Sciatic nerve (tissue), 2 donors: ENCODE results near the gene ELMO3. TPM values are rescaled to one million over a fixed set of nuclear protein-coding genes. Genes with fewer than 3 reads are reported as not detected.

Experiments used
- ATAC-seq: fragments of 200-7000 bp; cut with Tn5 transposase; one replicate; pipeline ENCODE4 v1.9.1; 2020; ENCODE audit warnings: mild to moderate bottlenecking, moderate library complexity
- DNase-seq: peaks from one replicate; pipeline ENCODE4 v3.0.0-alpha.2; 2020; ENCODE audit warnings: low spot score
- intact Hi-C: fragments of 100-400 bp; cut with DNase I; formaldehyde crosslinking; loops from one replicate; pipeline ENCODE4 v1.14.2; 2022
- total RNA-seq: library from RNA; stranded (reverse); fragmentation: NEBNext Ultra II Directional; extraction: Animal tissue kit (Norgen Biotek cat#: 25700); gene quantifications from one replicate; pipeline ENCODE4 v1.2.1, GENCODE V29; 2021
- donor health status: DM: no; HTN: no; CAD: no.
- donor health status: DM: no; HTN: no; CAD: no.

Gene ELMO3
- total RNA-seq, 1 donor from 2014 or later: 2.0 TPM

- no peak for ATAC-seq
- DNase-seq: no peak
- intact Hi-C loops: no loop called here
Measured at GRCh38 chr16:67177743-67178699, 20.9 kb upstream of the ELMO3 start.

GRCh38 chr16:67179421-67180080 lies 19.4 kb upstream of the ELMO3 start:
- intact Hi-C loops: no loop called here
- ATAC-seq (no peak), DNase-seq (no peak)

GRCh38 chr16:67180166-67180565 lies 18.8 kb upstream of the ELMO3 start:
- intact Hi-C loops: no loop called here
- DNase-seq (no peak), ATAC-seq (no peak)

GRCh38 chr16:67181346-67181745 lies 17.6 kb upstream of the ELMO3 start:
- intact Hi-C loops: no loop called here
- no peak for ATAC-seq
- DNase-seq: no peak

- intact Hi-C loops: no loop called here
- ATAC-seq (no peak), DNase-seq (no peak)
Measured at GRCh38 chr16:67182288-67182687, 16.6 kb upstream of the ELMO3 start.

- intact Hi-C loops: no loop called here
- DNase-seq (no peak), ATAC-seq (no peak)
Measured at GRCh38 chr16:67183284-67183626, 15.7 kb upstream of the ELMO3 start.

- intact Hi-C loops: no loop called here
Measured at GRCh38 chr16:67183627-67184452, 15.1 kb upstream of the ELMO3 start, which contains the start of gene MATCAP1. MATCAP1 (minus strand) TSS chr16:67183963; CDS start chr16:67180610, 3,353 bp downstream.

GRCh38 chr16:67184453-67184994 lies 14.4 kb upstream of the ELMO3 start:
- DNase-seq (no peak), ATAC-seq (no peak)

More at GRCh38 chr16:67183627-67184452, 15.1 kb upstream of the ELMO3 start, which contains the start of gene MATCAP1:
- ATAC-seq: peak; percentile 93
- peak; percentile 95 for DNase-seq

GRCh38 chr16:67184995-67185650 lies 13.8 kb upstream of the ELMO3 start:
- intact Hi-C loops: no loop called here

More at GRCh38 chr16:67184453-67184994, 14.4 kb upstream of the ELMO3 start:
- intact Hi-C loops: no loop called here

GRCh38 chr16:67185651-67186134 lies 13.2 kb upstream of the ELMO3 start:
- ATAC-seq: no peak
- intact Hi-C loops: no loop called here
- no peak for DNase-seq

More at GRCh38 chr16:67184995-67185650, 13.8 kb upstream of the ELMO3 start:
- DNase-seq (peak; percentile 97), ATAC-seq (peak; percentile 65)

GRCh38 chr16:67186550-67186950 lies 12.4 kb upstream of the ELMO3 start:
- ATAC-seq (no peak), DNase-seq (no peak)
- intact Hi-C loops: no loop called here

- intact Hi-C loops: no loop called here
- no peak for ATAC-seq
- DNase-seq: no peak
Measured at GRCh38 chr16:67187175-67187890, 11.6 kb upstream of the ELMO3 start.

GRCh38 chr16:67188323-67188722 lies 10.6 kb upstream of the ELMO3 start:
- ATAC-seq: no peak
- no peak for DNase-seq
- intact Hi-C loops: no loop called here

GRCh38 chr16:67188798-67189197 lies 10.1 kb upstream of the ELMO3 start:
- no peak for ATAC-seq
- no peak for DNase-seq
- intact Hi-C loops: no loop called here

- intact Hi-C loops: no loop called here
- no peak for ATAC-seq
- DNase-seq: no peak
Measured at GRCh38 chr16:67190041-67190440, 8.9 kb upstream of the ELMO3 start, which contains the start of gene EXOC3L1. EXOC3L1 (minus strand) TSS chr16:67190136; CDS start chr16:67189676, 460 bp downstream.

GRCh38 chr16:67190448-67191399 lies 8.2 kb upstream of the ELMO3 start:
- intact Hi-C loops: no loop called here
- ATAC-seq (no peak), DNase-seq (no peak)
